Tibial nerve (tissue), 4 donors: ENCODE results near the gene NPAS1. TPM values are rescaled to one million over a fixed set of nuclear protein-coding genes. Genes with fewer than 3 reads are reported as not detected.
A peak's percentile ranks its signal among the peaks of the same experiment; 100 is the strongest.

ENCODE experiments used
- DNase-seq, 2 donors: peaks; one replicate each; pipeline ENCODE4 v3.0.0-alpha.2; 2019; ENCODE audit warnings: low spot score in 2 of 2
- H3K27ac ChIP-seq, 4 donors: fragments of 200-600 bp; sonication (generic) in 3 of 4; one replicate each; pipeline ENCODE4 v1.5.1; 2017 to 2019; ENCODE audit warnings: mild to moderate bottlenecking in 1 of 4
- H3K27me3 ChIP-seq, 2 donors: fragments of 200-600 bp; sonication (generic) in 1 of 2; one replicate each; pipeline versions ENCODE4 v1.5.1 to v1.6.0; 2017 to 2019
- H3K36me3 ChIP-seq, 3 donors: fragments of 200-600 bp; sonication (generic); one replicate each; pipeline ENCODE4 v1.5.1; 2018 to 2019
- H3K4me1 ChIP-seq, 4 donors: fragments of 200-600 bp; sonication (generic) in 3 of 4; one replicate each; pipeline ENCODE4 v1.5.1; 2017 to 2019
- H3K4me3 ChIP-seq, 4 donors: fragments of 200-600 bp; sonication (generic) in 3 of 4; one replicate each; pipeline ENCODE4 v1.5.1; 2017 to 2019; ENCODE audit warnings: mild to moderate bottlenecking in 1 of 4, moderate library complexity in 1 of 4
- H3K9me3 ChIP-seq, 4 donors: fragments of 200-600 bp; sonication (generic) in 3 of 4; one replicate each; pipeline ENCODE4 v1.5.1; 2017 to 2019
- EP300 ChIP-seq, 2 donors: sonication (generic); formaldehyde crosslinking; IDR thresholded peaks; one replicate each; pipeline ENCODE4 v1.6.1; 2017; ENCODE audit warnings: antibody characterized with exemption in 2 of 2, mild to moderate bottlenecking in 1 of 2
- POLR2A ChIP-seq, 2 donors: fragments of 450-650 bp; IDR thresholded peaks; one replicate each; pipeline ENCODE4 v1.6.1; 2017; ENCODE audit warnings: antibody characterized with exemption in 2 of 2, mild to moderate bottlenecking in 2 of 2, moderate library complexity in 2 of 2
- WGBS, 2 donors: methylation state at CpG; one replicate each; pipeline ENCODE4 v1.1.5; 2018; 5-methylcytosine and 5-hydroxymethylcytosine counted together
- total RNA-seq, 4 donors: library from RNA; depleted of rRNA; stranded (reverse); fragments of >200 nt; gene quantifications; one replicate each; pipeline ENCODE4 v1.1.0, GENCODE V29; 2016
- TF ChIP-seq, protein P1 (sequence below), 5 experiments: fragments of 200-600 bp in 3 of 5; fragments of 450-650 bp in 2 of 5; sonication (generic) in 3 of 5; IDR thresholded peaks; one replicate each; pipeline ENCODE4 v1.5.1; 2016 to 2019; ENCODE audit warnings: antibody characterized with exemption in 5 of 5, mild to moderate bottlenecking in 3 of 5, moderate library complexity in 2 of 5

Gene NPAS1
- total RNA-seq, 4 donors from 2014 or later, result 0.39 to 0.42 TPM; not detected in 2

DNA sequence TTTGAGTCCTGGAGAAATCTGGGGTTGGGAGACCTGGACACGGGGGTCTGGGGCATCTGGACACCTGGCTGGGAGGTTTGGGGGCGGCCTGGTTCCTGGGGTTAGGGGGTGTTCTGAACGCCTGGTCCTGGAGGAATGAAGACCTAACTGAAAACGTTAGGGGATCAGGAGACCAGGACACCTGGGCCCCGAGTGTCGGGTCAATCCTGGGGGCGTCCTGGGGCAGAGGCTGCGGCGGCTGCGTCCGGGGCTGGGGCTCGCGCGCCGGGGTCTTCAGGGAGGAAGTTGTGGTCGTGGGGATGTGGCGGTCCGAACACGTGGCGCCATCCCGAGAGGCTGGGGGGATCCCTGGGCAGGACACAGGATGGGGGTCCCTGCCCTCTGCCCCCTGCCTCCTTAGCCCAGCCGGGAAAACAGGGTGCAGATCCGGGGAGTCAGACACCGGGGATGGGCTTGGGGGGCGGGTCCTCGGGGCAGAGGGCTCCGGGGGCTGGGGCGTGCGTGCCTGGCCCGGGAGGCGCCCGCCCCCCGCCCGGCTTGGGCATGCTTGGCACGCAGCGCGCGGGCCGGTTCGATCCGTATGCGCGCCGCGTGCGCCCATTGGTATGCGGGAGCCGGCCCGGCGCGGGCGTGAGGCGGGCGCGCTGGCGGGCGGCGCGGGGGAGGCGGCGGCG is 632 bp downstream of the NPAS1 start:
- TF ChIP-seq POLR2A (IDR thresholded peaks at IDR 0.05), result no peak
- TF ChIP-seq EP300 (IDR thresholded peaks at IDR 0.05), result no peak
- TF ChIP-seq, protein P1, sequence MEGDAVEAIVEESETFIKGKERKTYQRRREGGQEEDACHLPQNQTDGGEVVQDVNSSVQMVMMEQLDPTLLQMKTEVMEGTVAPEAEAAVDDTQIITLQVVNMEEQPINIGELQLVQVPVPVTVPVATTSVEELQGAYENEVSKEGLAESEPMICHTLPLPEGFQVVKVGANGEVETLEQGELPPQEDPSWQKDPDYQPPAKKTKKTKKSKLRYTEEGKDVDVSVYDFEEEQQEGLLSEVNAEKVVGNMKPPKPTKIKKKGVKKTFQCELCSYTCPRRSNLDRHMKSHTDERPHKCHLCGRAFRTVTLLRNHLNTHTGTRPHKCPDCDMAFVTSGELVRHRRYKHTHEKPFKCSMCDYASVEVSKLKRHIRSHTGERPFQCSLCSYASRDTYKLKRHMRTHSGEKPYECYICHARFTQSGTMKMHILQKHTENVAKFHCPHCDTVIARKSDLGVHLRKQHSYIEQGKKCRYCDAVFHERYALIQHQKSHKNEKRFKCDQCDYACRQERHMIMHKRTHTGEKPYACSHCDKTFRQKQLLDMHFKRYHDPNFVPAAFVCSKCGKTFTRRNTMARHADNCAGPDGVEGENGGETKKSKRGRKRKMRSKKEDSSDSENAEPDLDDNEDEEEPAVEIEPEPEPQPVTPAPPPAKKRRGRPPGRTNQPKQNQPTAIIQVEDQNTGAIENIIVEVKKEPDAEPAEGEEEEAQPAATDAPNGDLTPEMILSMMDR (IDR thresholded peaks at IDR 0.05), result no peak
- Histone ChIP-seq H3K4me3 (peak overlapping the region in 3 of 4 donors; percentile 4 to 33 (median 12)), H3K36me3 (no peaks in the 10 kb centered on the region), H3K27ac (no peak overlapping the region), H3K27me3 (peaks cover 0 to 50% of the 10 kb centered on the region in 2 donors), H3K4me1 (peaks cover 0 to 42% (median 17%) of the 10 kb centered on the region in 4 donors), H3K9me3 (no peaks in the 10 kb centered on the region)
- no peak for DNase-seq
- 1 to 2% methylated on average over 29 to 34 of the region's 62 CpGs for WGBS, 2 donors

DNA sequence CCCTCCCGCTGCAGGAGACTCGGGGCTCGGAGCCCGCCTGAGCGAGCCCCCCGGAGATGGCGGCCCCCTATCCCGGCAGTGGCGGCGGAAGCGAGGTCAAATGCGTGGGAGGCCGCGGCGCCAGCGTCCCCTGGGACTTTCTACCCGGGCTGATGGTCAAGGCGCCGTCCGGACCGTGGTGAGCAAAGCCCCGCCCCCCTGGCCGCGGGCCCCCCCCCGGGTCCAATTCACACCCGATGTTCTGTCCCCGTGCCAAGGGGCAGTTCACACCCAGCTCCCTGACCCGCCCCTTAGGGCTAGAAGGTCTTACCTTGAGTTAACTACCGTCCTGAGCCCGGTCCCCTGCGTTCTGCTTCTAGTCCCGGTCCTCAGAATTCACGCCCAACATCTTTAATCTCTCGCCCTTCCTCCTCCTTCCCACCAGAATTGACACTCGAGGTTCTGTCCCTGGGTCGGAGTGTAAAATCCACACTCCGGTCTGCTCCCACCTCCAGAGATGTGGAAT is 1.4 kb downstream of the NPAS1 start:
- H3K9me3 ChIP-seq, result no peaks in the 10 kb centered on the region
- no peak for DNase-seq
- peaks cover 0 to 42% (median 17%) of the 10 kb centered on the region in 4 donors for H3K4me1 ChIP-seq
- no peak overlapping the region for H3K27ac ChIP-seq
- no peaks in the 10 kb centered on the region for H3K36me3 ChIP-seq
- 1 to 2% methylated on average over 10 to 31 of the region's 37 CpGs for WGBS, 2 donors
- TF ChIP-seq, protein P1 (IDR thresholded peaks at IDR 0.05), result no peak
- TF ChIP-seq POLR2A (IDR thresholded peaks at IDR 0.05), result no peak
- no peak for TF ChIP-seq EP300 (IDR thresholded peaks at IDR 0.05)
- H3K27me3 ChIP-seq, result peaks cover 0 to 57% of the 10 kb centered on the region in 2 donors
- H3K4me3 ChIP-seq, result peak overlapping the region in 2 of 4 donors; percentile 7 to 33

DNA sequence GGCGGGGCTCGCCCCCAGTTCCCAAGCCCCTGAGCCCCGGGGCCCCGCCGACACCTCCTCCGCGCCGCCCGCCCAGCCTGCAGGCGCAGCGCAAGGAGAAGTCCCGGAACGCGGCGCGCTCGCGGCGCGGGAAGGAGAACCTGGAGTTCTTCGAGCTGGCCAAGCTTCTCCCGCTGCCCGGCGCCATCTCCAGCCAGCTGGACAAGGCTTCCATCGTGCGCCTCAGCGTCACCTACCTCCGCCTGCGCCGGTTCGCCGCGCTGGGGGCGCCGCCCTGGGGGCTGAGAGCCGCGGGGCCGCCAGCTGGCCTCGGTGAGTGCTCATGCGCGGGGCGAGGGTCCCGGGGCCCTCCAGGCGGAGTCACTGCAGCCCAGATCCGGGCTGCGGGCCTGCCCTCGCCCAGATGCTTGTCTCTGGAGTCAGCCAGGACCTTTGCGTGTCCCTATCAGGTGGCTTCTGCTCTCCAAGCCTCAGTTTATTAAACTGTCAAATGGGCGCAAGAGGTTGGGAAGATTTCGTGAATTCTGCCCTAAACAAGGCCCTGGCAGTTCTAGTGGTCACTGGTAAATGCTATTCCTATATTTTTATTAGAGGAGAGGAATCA is 2.0 kb downstream of the NPAS1 start:
- Histone ChIP-seq H3K36me3 (no peaks in the 10 kb centered on the region), H3K4me3 (no peak overlapping the region), H3K27ac (no peak overlapping the region), H3K9me3 (no peaks in the 10 kb centered on the region), H3K27me3 (peaks cover 0 to 63% of the 10 kb centered on the region in 2 donors), H3K4me1 (peaks cover 0 to 42% (median 17%) of the 10 kb centered on the region in 4 donors)
- DNase-seq, result no peak
- no peak for TF ChIP-seq EP300 (IDR thresholded peaks at IDR 0.05)
- TF ChIP-seq, protein P1 (IDR thresholded peaks at IDR 0.05), result no peak
- no peak for TF ChIP-seq POLR2A (IDR thresholded peaks at IDR 0.05)
- WGBS, 2 donors, result 9 to 28% methylated on average over 3 to 23 of the region's 50 CpGs

DNA sequence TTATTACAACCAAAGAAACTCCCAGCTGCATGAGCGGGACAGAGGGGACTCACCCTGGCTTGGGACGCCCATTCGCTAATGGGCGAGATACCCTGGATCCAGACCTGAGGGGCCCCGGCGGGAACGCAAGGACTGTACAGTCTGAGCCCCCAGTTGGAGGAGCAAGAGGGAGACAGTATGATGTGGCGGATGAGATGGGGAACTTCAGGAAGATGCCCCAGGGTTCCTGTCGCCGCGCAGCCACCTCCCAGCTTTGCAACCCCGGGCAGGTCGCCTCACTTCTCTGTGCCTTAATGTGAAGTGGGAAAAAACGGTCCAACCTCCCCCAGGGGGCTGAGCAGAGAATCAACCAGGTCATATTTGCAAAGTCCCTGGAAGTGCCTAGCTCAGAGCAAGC is 2.5 kb downstream of the NPAS1 start:
- peaks cover 0 to 42% (median 17%) of the 10 kb centered on the region in 4 donors for H3K4me1 ChIP-seq
- DNase-seq, result no peak
- no peaks in the 10 kb centered on the region for H3K9me3 ChIP-seq
- H3K36me3 ChIP-seq, result no peaks in the 10 kb centered on the region
- TF ChIP-seq, protein P1 (IDR thresholded peaks at IDR 0.05), result no peak
- TF ChIP-seq POLR2A (IDR thresholded peaks at IDR 0.05) (no peak), EP300 (IDR thresholded peaks at IDR 0.05) (no peak)
- 30 to 41% methylated on average over 14 of the region's 14 CpGs for WGBS, 2 donors
- no peak overlapping the region for H3K27ac ChIP-seq
- peaks cover 0 to 68% of the 10 kb centered on the region in 2 donors for H3K27me3 ChIP-seq
- no peak overlapping the region for H3K4me3 ChIP-seq
